ENCODE measurements around the gene SOS2. TPM values are rescaled to one million over a fixed set of nuclear protein-coding genes. Genes with fewer than 3 reads are reported as not detected.

SOS2 gene
- total and polyA plus RNA-seq, 2 of the 8 experiments (the other 6 are each of a cell fraction or from before 2014, with no cell fraction given): 2.8 to 12.7 TPM

DNA sequence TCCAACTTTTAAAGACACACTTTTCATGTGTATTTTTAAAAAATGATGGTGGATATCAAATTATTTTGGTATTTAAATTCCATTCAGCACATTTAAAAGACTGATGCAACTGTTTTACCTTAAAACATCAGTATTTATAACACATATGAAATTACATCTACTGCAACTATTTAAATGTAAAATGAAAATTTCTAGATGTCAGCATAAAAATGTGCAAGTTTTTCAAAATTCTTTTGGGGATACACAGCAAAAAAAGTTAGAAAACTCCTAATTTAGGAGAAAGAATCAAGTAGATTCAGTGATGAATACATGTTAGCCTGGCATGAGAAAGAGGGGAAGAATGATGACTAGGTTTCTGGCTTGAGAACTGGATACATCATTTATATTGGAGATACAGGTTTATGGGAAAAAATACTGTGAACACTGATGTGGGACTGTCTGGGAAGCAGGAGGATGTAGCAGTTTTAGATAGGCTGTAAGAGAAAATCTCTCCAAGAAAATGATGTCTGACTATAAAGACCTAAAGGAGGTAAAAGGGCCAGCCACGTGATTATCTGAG is 9.2 kb downstream of the SOS2 start:
- H2BK120ac ChIP-seq (replicated peaks; ENCODE audit: low read depth, low read length): no peak overlapping the region
- H4K20me1 ChIP-seq (replicated peaks in 1 of 2; ENCODE audit: control insufficient read depth in 1 of 2, insufficient read depth in 2 of 2, low read length in 2 of 2): peaks cover 0 to 1% of the 10 kb centered on the region in 2 experiments
- H3K79me1 ChIP-seq (ENCODE audit: low read depth, low read length): no peaks in the 10 kb centered on the region
- H3K56ac ChIP-seq (replicated peaks; ENCODE audit: insufficient read length, low read depth, low read length): no peak overlapping the region
- no peak overlapping the region for H3K23ac ChIP-seq (ENCODE audit: insufficient read length)
- no peak overlapping the region for H4K8ac ChIP-seq (ENCODE audit: extremely low read depth, insufficient read depth, low read length)
- CTCF ChIA-PET (ENCODE audit: partially characterized antibody): no interaction called here
- no peak overlapping the region for H2BK12ac ChIP-seq (ENCODE audit: low read depth, low read length)
- POLR2A ChIA-PET (ENCODE audit: partially characterized antibody): interaction anchor here (1.0 kb wide), 1 partner anchor 9 kb away, joined by 4 read pairs; the partner anchor contains the start of gene SOS2
- no peak overlapping the region for H4K5ac ChIP-seq (ENCODE audit: insufficient read length, low read depth, low read length)
- H3K27me3 ChIP-seq (replicated peaks in 1 of 4; ENCODE audit: control insufficient read depth in 3 of 4, extremely low read depth in 1 of 4, insufficient read depth in 3 of 4, low read length in 3 of 4): no peaks in the 10 kb centered on the region
- no peaks in the 10 kb centered on the region for H3K36me3 ChIP-seq (ENCODE audit: control insufficient read depth in 2 of 4, insufficient read depth in 4 of 4, low read length in 3 of 4)
- H3K4ac ChIP-seq (replicated peaks; ENCODE audit: insufficient read length, low read depth, low read length): no peak overlapping the region
- FAIRE-seq (no peak), DNase-seq (ENCODE audit: low read depth in 1 of 2, low spot score in 2 of 2) (no peak)
- H3K18ac ChIP-seq (ENCODE audit: extremely low read depth, low read length): no peak overlapping the region
- H2BK15ac ChIP-seq (ENCODE audit: low read length): no peak overlapping the region
- no peaks in the 10 kb centered on the region for H3K9me3 ChIP-seq (ENCODE audit: insufficient read depth in 2 of 2, low read depth in 1 of 2, low read length in 1 of 2)
- H4K91ac ChIP-seq (replicated peaks; ENCODE audit: insufficient read length, low read length): no peak overlapping the region
- no peak overlapping the region for H2AK5ac ChIP-seq (ENCODE audit: low read depth, low read length)
- H3K27ac ChIP-seq (ENCODE audit: low read depth, low read length): no peak overlapping the region
- no peak overlapping the region for H2BK20ac ChIP-seq (ENCODE audit: low read length)
- H3K4me3 ChIP-seq (ENCODE audit: extremely low read depth in 1 of 4, insufficient read depth in 2 of 4, low read depth in 3 of 4, low read length in 4 of 4): no peak overlapping the region
- H2AFZ ChIP-seq (ENCODE audit: low read length): no peak overlapping the region
- H2BK5ac ChIP-seq (ENCODE audit: low read depth, low read length): no peak overlapping the region
- H3K79me2 ChIP-seq (ENCODE audit: control insufficient read depth in 1 of 2, insufficient read depth in 2 of 2, low read length in 2 of 2): peaks cover 0 to 3% of the 10 kb centered on the region in 2 experiments; a peak in 2 of 4 replicates
- H3K23me2 ChIP-seq (ENCODE audit: low read depth, low read length): peaks cover 3% of the 10 kb centered on the region; the same call in 1 of the 2 replicates
- H3K9ac ChIP-seq (replicated peaks in 1 of 4; ENCODE audit: extremely low read depth in 1 of 4, low read depth in 3 of 4, low read length in 3 of 4): no peak overlapping the region
- no peaks in the 10 kb centered on the region; a peak in 2 of 7 replicates for H3K4me1 ChIP-seq (replicated peaks in 1 of 4; ENCODE audit: control insufficient read depth in 3 of 4, insufficient read depth in 4 of 4, low read length in 3 of 4)
- no peak overlapping the region for H3K14ac ChIP-seq (ENCODE audit: insufficient read length)
- H3K4me2 ChIP-seq (ENCODE audit: insufficient read depth in 1 of 2, low read depth in 2 of 2, low read length in 2 of 2): no peak overlapping the region
- WGBS, 2 experiments (ENCODE audit: extremely low coverage in 1 of 2, insufficient coverage in 1 of 2, insufficient read length in 1 of 2, insufficient replicate concordance in 2 of 2, low coverage in 1 of 2, low lambda C conversion rate in 2 of 2, missing lambda C conversion rate in 1 of 2): 82% methylated on average over 1 of the region's 1 CpG; no CpG with 5 or more reads in 1 of the 2 experiments
- TF ChIP-seq POLR2A (IDR thresholded peaks at IDR 0.05; ENCODE audit: control extremely low read depth in 1 of 2, low read depth in 2 of 2, low read length in 2 of 2) (no peak), ATF2 (IDR thresholded peaks at IDR 0.05; ENCODE audit: low read length) (no peak), CBX8 (IDR thresholded peaks at IDR 0.05; ENCODE audit: borderline replicate concordance, low read depth, low read length) (no peak), POU5F1 (IDR thresholded peaks at IDR 0.05; ENCODE audit: low read depth, low read length) (no peak), KDM4A (IDR thresholded peaks at IDR 0.05; ENCODE audit: low read depth, low read length, severe bottlenecking) (no peak), CEBPB (IDR thresholded peaks at IDR 0.05; ENCODE audit: low read depth, low read length) (no peak), HDAC2 (IDR thresholded peaks at IDR 0.05; ENCODE audit: borderline replicate concordance in 1 of 2, low read depth in 2 of 2, low read length in 2 of 2) (no peak), BRCA1 (IDR thresholded peaks at IDR 0.05; ENCODE audit: low read depth, low read length) (no peak), SIN3A (conservative IDR thresholded peaks at IDR 0.05 in 1 of 2, IDR thresholded peaks at IDR 0.05 in 1 of 2; ENCODE audit: low read depth in 1 of 2, low read length in 2 of 2) (no peak), RNF2 (IDR thresholded peaks at IDR 0.05; ENCODE audit: borderline replicate concordance, low read depth, low read length, missing control alignments, poor library complexity, severe bottlenecking) (no peak), HDAC6 (IDR thresholded peaks at IDR 0.05; ENCODE audit: low read depth, low read length) (no peak)

Data from H1 (cell line).